Measurements from ENCODE around the gene OVOL2. TPM values are rescaled to one million over a fixed set of nuclear protein-coding genes. Genes with fewer than 3 reads are reported as not detected.

The OVOL2 gene
- total and polyA plus RNA-seq, 2 of the 8 experiments (the other 6 are each of a cell fraction or from before 2014, with no cell fraction given), result 11.0 to 11.4 TPM

DNA sequence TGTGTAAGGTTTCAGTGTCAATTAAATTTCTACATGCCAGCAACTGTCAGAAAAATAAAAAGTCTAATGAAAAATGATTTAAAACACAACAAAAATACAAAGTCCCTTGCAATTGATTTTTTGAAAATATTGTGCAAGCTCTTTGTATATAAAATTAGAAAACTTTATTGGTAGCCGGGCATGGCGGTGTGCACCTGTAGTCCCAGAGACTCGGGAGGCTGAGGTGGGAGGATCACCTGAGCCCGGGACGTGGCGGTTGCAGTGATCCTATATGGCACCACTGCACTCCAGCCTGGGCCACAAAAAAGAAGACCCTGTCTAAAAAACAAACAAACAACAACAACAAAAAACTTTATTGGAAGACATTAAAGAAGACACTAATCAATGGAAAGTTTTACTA lies 6.0 kb upstream of the OVOL2 start:
- Histone ChIP-seq H3K4me3 (ENCODE audit: extremely low read depth in 1 of 4, insufficient read depth in 2 of 4, low read depth in 3 of 4, low read length in 4 of 4) (no peak overlapping the region), H2AK5ac (ENCODE audit: low read depth, low read length) (no peak overlapping the region), H3K14ac (ENCODE audit: insufficient read length) (no peak overlapping the region), H3K9ac (replicated peaks in 1 of 4; ENCODE audit: extremely low read depth in 1 of 4, low read depth in 3 of 4, low read length in 3 of 4) (no peak overlapping the region), H4K91ac (replicated peaks; ENCODE audit: insufficient read length, low read length) (no peak overlapping the region), H2BK120ac (replicated peaks; ENCODE audit: low read depth, low read length) (no peak overlapping the region), H2AFZ (ENCODE audit: low read length) (no peak overlapping the region), H4K20me1 (replicated peaks in 1 of 2; ENCODE audit: control insufficient read depth in 1 of 2, insufficient read depth in 2 of 2, low read length in 2 of 2) (no peaks in the 10 kb centered on the region), H2BK15ac (ENCODE audit: low read length) (no peak overlapping the region), H4K8ac (ENCODE audit: extremely low read depth, insufficient read depth, low read length) (no peak overlapping the region), H3K79me2 (ENCODE audit: control insufficient read depth in 1 of 2, insufficient read depth in 2 of 2, low read length in 2 of 2) (no peaks in the 10 kb centered on the region), H3K23me2 (ENCODE audit: low read depth, low read length) (peaks cover 7% of the 10 kb centered on the region; the same call in 1 of the 2 replicates), H3K56ac (replicated peaks; ENCODE audit: insufficient read length, low read depth, low read length) (no peak overlapping the region), H3K4me2 (ENCODE audit: insufficient read depth in 1 of 2, low read depth in 2 of 2, low read length in 2 of 2) (no peak overlapping the region), H2BK5ac (ENCODE audit: low read depth, low read length) (no peak overlapping the region), H2BK12ac (ENCODE audit: low read depth, low read length) (no peak overlapping the region), H3K4me1 (replicated peaks in 1 of 4; ENCODE audit: control insufficient read depth in 3 of 4, insufficient read depth in 4 of 4, low read length in 3 of 4) (no peaks in the 10 kb centered on the region), H2BK20ac (ENCODE audit: low read length) (no peak overlapping the region), H3K27me3 (replicated peaks in 1 of 4; ENCODE audit: control insufficient read depth in 3 of 4, extremely low read depth in 1 of 4, insufficient read depth in 3 of 4, low read length in 3 of 4) (0 out of 7 replicates have a peak, but pooled peaks cover 0 to 2% (median 0%) of the 10 kb centered on the region in 4 experiments), H3K79me1 (ENCODE audit: low read depth, low read length) (no peaks in the 10 kb centered on the region), H3K4ac (replicated peaks; ENCODE audit: insufficient read length, low read depth, low read length) (no peak overlapping the region), H3K9me3 (ENCODE audit: insufficient read depth in 2 of 2, low read depth in 1 of 2, low read length in 1 of 2) (no peaks in the 10 kb centered on the region), H3K23ac (ENCODE audit: insufficient read length) (no peak overlapping the region), H4K5ac (ENCODE audit: insufficient read length, low read depth, low read length) (no peak overlapping the region), H3K36me3 (ENCODE audit: control insufficient read depth in 2 of 4, insufficient read depth in 4 of 4, low read length in 3 of 4) (no peaks in the 10 kb centered on the region), H3K18ac (ENCODE audit: extremely low read depth, low read length) (no peak overlapping the region), H3K27ac (ENCODE audit: low read depth, low read length) (no peak overlapping the region)
- CTCF ChIA-PET (ENCODE audit: partially characterized antibody), result interaction anchor here (0.6 kb wide), 1 partner anchor 209 kb away, joined by 5 read pairs; no protein-coding TSS in a partner anchor
- POLR2A ChIA-PET (ENCODE audit: partially characterized antibody), result no interaction called here
- TF ChIP-seq POU5F1 (IDR thresholded peaks at IDR 0.05; ENCODE audit: low read depth, low read length) (no peak), SP4 (IDR thresholded peaks at IDR 0.05; ENCODE audit: low read length) (no peak), TAF7 (optimal IDR thresholded peaks at IDR 0.05; ENCODE audit: borderline replicate concordance, low read depth, low read length) (no peak), POLR2A (IDR thresholded peaks at IDR 0.05; ENCODE audit: control extremely low read depth in 1 of 2, low read depth in 2 of 2, low read length in 2 of 2) (no peak), TBP (IDR thresholded peaks at IDR 0.05; ENCODE audit: low read depth, low read length) (no peak), JUND (IDR thresholded peaks at IDR 0.05; ENCODE audit: low read length) (no peak), TEAD4 (IDR thresholded peaks at IDR 0.05; ENCODE audit: low read depth, low read length) (no peak), KDM1A (IDR thresholded peaks at IDR 0.05; ENCODE audit: borderline replicate concordance, low read length) (no peak), RXRA (IDR thresholded peaks at IDR 0.05; ENCODE audit: insufficient read depth, low read depth, low read length) (no peak), GTF2F1 (IDR thresholded peaks at IDR 0.05; ENCODE audit: borderline replicate concordance, low read depth, low read length) (no peak), YY1 (IDR thresholded peaks at IDR 0.05; ENCODE audit: low read depth, low read length) (no peak), SIN3A (conservative IDR thresholded peaks at IDR 0.05 in 1 of 2, IDR thresholded peaks at IDR 0.05 in 1 of 2; ENCODE audit: low read depth in 1 of 2, low read length in 2 of 2) (no peak), SIRT6 (IDR thresholded peaks at IDR 0.05; ENCODE audit: low read length) (no peak), MAFK (IDR thresholded peaks at IDR 0.05; ENCODE audit: low read depth, low read length) (no peak), EZH2 (IDR thresholded peaks at IDR 0.05; ENCODE audit: low read depth, low read length, severe bottlenecking) (no peak)
- FAIRE-seq (no peak), DNase-seq (ENCODE audit: low read depth in 1 of 2, low spot score in 2 of 2) (no peak)
- 97% methylated on average over 6 of the region's 6 CpGs; no CpG with 5 or more reads in 1 of the 2 experiments for WGBS, 2 experiments (ENCODE audit: extremely low coverage in 1 of 2, insufficient coverage in 1 of 2, insufficient read length in 1 of 2, insufficient replicate concordance in 2 of 2, low coverage in 1 of 2, low lambda C conversion rate in 2 of 2, missing lambda C conversion rate in 1 of 2)
